K562 (cell line): Measurements from ENCODE around the gene CDKN1C. TPM values are rescaled to one million over a fixed set of nuclear protein-coding genes. Genes with fewer than 3 reads are reported as not detected.
A peak's percentile ranks its signal among the peaks of the same experiment; 100 is the strongest.

ENCODE experiments used
- ATF3 ChIP-seq, 2 experiments: fragments of 450-650 bp in 1 of 2; sonication (generic) in 1 of 2; formaldehyde crosslinking in 1 of 2; IDR thresholded peaks in 1 of 2; conservative IDR thresholded peaks in 1 of 2; 2 replicates each; pipeline versions ENCODE4 v1.6.1 to v1.8.1; 2016 to 2023; ENCODE audit warnings: mild to moderate bottlenecking in 2 of 2, moderate library complexity in 2 of 2, inconsistent platforms in 1 of 2, missing genetic modification reagents in 1 of 2
- BCOR ChIP-seq: fragments of 450-650 bp; IDR thresholded peaks from 2 replicates; pipeline ENCODE4 v1.6.1; 2016
- BMI1 ChIP-seq: fragments of 150-350 bp; IDR thresholded peaks from 2 replicates; pipeline ENCODE4 v1.6.1; 2014; ENCODE audit warnings: low read length
- CTCFL ChIP-seq: IDR thresholded peaks from 2 replicates; pipeline ENCODE4 v1.6.1; 2011; ENCODE audit warnings: borderline replicate concordance, low read depth, mild to moderate bottlenecking, moderate library complexity, low read length; ENCODE audit not compliant: insufficient read depth, poor library complexity, severe bottlenecking
- ESRRA ChIP-seq: fragments of 450-650 bp; IDR thresholded peaks from 2 replicates; pipeline ENCODE4 v1.6.1; 2014; ENCODE audit warnings: low read depth, mild to moderate bottlenecking, moderate library complexity, borderline replicate concordance
- FOS ChIP-seq: IDR thresholded peaks from 3 replicates; pipeline ENCODE4 v1.6.1; 2011; ENCODE audit not compliant: insufficient read length; ENCODE audit errors: extremely low read depth
- JUN ChIP-seq, 2 experiments: sonication (generic) in 1 of 2; formaldehyde crosslinking in 1 of 2; IDR thresholded peaks; 2 replicates each; pipeline versions ENCODE4 v1.6.1 to v1.8.0; 2012 to 2022; ENCODE audit warnings: borderline replicate concordance in 2 of 2, mild to moderate bottlenecking in 2 of 2, improper control_type of control experiment in 1 of 2, low read depth in 1 of 2, low read length in 1 of 2, missing genetic modification reagents in 1 of 2
- KLF1 ChIP-seq: fragments of 450-650 bp; IDR thresholded peaks from 2 replicates; pipeline ENCODE4 v1.6.1; 2016; ENCODE audit warnings: missing genetic modification characterization, missing compliant biosample characterization
- KLF10 ChIP-seq: fragments of 250-450 bp; sonication (Bioruptor Pico); IDR thresholded peaks from 2 replicates; pipeline ENCODE4 v1.6.1; 2021; ENCODE audit warnings: matching md5 sums
- NBN ChIP-seq: fragments of 450-650 bp; IDR thresholded peaks from 2 replicates; pipeline ENCODE4 v1.6.1; 2016; ENCODE audit warnings: low read depth, mild to moderate bottlenecking
- NFXL1 ChIP-seq: fragments of 450-650 bp; formaldehyde crosslinking; IDR thresholded peaks from 2 replicates; pipeline ENCODE4 v1.4.0; 2021; ENCODE audit warnings: mild to moderate bottlenecking
- NR3C1 ChIP-seq: sonication (generic); formaldehyde crosslinking; IDR thresholded peaks from 2 replicates; pipeline ENCODE4 v1.8.1; 2022; ENCODE audit warnings: missing genetic modification reagents
- SAFB ChIP-seq: fragments of 200-400 bp; formaldehyde crosslinking; IDR thresholded peaks from 2 replicates; pipeline ENCODE4 v1.6.1; 2017; ENCODE audit warnings: low read depth, low read length, borderline replicate concordance
- SNIP1 ChIP-seq: fragments of 450-650 bp; IDR thresholded peaks from 2 replicates; pipeline ENCODE4 v1.7.1; 2017; ENCODE audit warnings: low read depth, mild to moderate bottlenecking
- SP2 ChIP-seq: IDR thresholded peaks from 2 replicates; pipeline ENCODE4 v1.6.1; 2011; ENCODE audit warnings: mild to moderate bottlenecking, low read depth, low read length, moderate library complexity; ENCODE audit not compliant: poor library complexity, severe bottlenecking; ENCODE audit errors: extremely low read depth
- SRSF7 ChIP-seq: fragments of 200-400 bp; formaldehyde crosslinking; optimal IDR thresholded peaks from 2 replicates; pipeline ENCODE3; 2017; ENCODE audit warnings: mild to moderate bottlenecking, low read depth, low read length
- TAF1 ChIP-seq: IDR thresholded peaks from 2 replicates; pipeline ENCODE4 v1.6.1; 2011; ENCODE audit warnings: mild to moderate bottlenecking, low read length, moderate library complexity; ENCODE audit not compliant: insufficient read depth, control insufficient read depth, severe bottlenecking; ENCODE audit errors: extremely low read depth
- TBL1XR1 ChIP-seq, 2 experiments: IDR thresholded peaks; 2 replicates each; pipeline ENCODE4 v1.6.1; 2012; ENCODE audit warnings: improper control_type of control experiment in 2 of 2, low read length in 2 of 2, mild to moderate bottlenecking in 1 of 2
- ZNF282 ChIP-seq: sonication (generic); formaldehyde crosslinking; IDR thresholded peaks from 2 replicates; pipeline ENCODE4 v1.8.1; 2023; ENCODE audit warnings: missing genetic modification reagents
- ZSCAN32 ChIP-seq: fragments of 450-650 bp; formaldehyde crosslinking; IDR thresholded peaks from 2 replicates; pipeline ENCODE4 v1.4.0; 2020; ENCODE audit warnings: mild to moderate bottlenecking, moderate library complexity
- polyA plus RNA-seq, 8 experiments: library from polyadenylated mRNA; depleted of rRNA in 4 of 8; stranded (reverse) in 5 of 8; unstranded in 3 of 8; fragments of >200 nt; fragmentation: Nextera tagmentation in 2 of 8; fragmentation: Illumina TruSeq in 1 of 8; extraction: Ambion mirVana in 2 of 8; extraction: Trizol in 1 of 8; gene quantifications; 2 replicates each; pipeline versions ENCODE4 v1.2.1 to v1.2.3, GENCODE V29; 2011 to 2014; ENCODE audit warnings: inconsistent platforms in 1 of 8, missing spikeins in 1 of 8
- total RNA-seq, 7 experiments: library from RNA; depleted of rRNA in 6 of 7; stranded (reverse); fragments of >200 nt in 6 of 7; fragmentation: Illumina TruSeq in 2 of 7; extraction: Trizol in 2 of 7; gene quantifications; 2 replicates each; pipeline versions ENCODE4 v1.2.1 to v1.2.3, GENCODE V29; 2011 to 2021; ENCODE audit warnings: low replicate concordance in 1 of 7
- TF ChIP-seq, protein P1 (sequence below): fragments of 200-800 bp; sonication (Bioruptor generic); IDR thresholded peaks from 2 replicates; pipeline ENCODE4 v1.6.1; 2017; ENCODE audit warnings: missing genetic modification characterization, missing compliant biosample characterization
- TF ChIP-seq, protein P2 (sequence below): fragments of 450-650 bp; conservative IDR thresholded peaks from 2 replicates; pipeline ENCODE4 v1.6.1; 2016; ENCODE audit warnings: missing genetic modification characterization, low read depth, mild to moderate bottlenecking, missing compliant biosample characterization, moderate library complexity

Gene CDKN1C
- total and polyA plus RNA-seq, 9 of the 15 experiments (the other 6 are each of a cell fraction or from before 2014, with no cell fraction given): 2.8 to 21.1 (median 9.3) TPM

DNA sequence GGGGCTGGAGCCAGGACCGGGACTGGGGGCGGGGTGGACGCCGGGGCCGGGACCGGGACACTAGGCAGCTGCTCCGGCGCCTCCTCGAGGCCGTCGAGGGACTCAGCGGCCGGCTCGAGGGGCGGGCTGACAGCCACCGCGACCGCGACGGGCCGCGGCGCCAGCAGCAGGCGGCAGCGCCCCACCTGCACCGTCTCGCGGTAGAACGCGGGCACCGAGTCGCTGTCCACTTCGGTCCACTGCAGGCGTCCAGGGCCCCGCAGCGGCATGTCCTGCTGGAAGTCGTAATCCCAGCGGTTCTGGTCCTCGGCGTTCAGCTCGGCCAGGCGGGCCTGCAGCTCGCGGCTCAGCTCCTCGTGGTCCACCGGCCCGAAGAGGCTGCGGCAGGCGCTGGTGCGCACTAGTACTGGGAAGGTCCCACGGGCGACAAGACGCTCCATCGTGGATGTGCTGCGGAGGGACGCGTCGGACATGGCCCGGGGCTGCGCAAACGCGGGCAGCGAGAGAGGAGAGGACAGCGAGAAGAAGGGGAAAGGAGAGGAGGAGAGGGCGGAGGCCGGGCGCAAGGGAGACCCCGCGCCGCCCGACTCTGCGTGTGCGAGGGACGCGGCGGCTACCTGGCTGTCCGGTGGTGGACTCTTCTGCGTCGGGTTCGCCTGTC, 428 bp downstream of the CDKN1C start (continued):
- no peak for TF ChIP-seq ATF3 (IDR thresholded peaks at IDR 0.05)
- peak; percentile 49; the same call in 1 of the 2 replicates for TF ChIP-seq ATF3 (CRISPR knock-in tag; conservative IDR thresholded peaks at IDR 0.05)
- peak; percentile 87; the same call in 1 of the 2 replicates for TF ChIP-seq ZNF282 (CRISPR knock-in tag)
- no peak for TF ChIP-seq NBN
- TF ChIP-seq JUN (IDR thresholded peaks at IDR 0.05; ENCODE audit: borderline replicate concordance, low read depth, low read length): peak; percentile 43; the same call in 1 of the 2 replicates
- peak; percentile 91; the same call in 1 of the 2 replicates for TF ChIP-seq JUN (CRISPR knock-in tag; IDR thresholded peaks at IDR 0.05; ENCODE audit: borderline replicate concordance)
- TF ChIP-seq SAFB: peak; percentile 70; the same call in 1 of the 2 replicates
- no peak for TF ChIP-seq KLF10 (CRISPR knock-in tag)
- no peak for TF ChIP-seq NFXL1
- no peak for TF ChIP-seq SNIP1
- no peak for TF ChIP-seq FOS
- TF ChIP-seq BCOR: peak; percentile 73
- peak; percentile 24; the same call in 1 of the 2 replicates for TF ChIP-seq ESRRA
- TF ChIP-seq SRSF7: peak; percentile 51
- TF ChIP-seq CTCFL: peak; percentile 18
- TF ChIP-seq, protein P1, sequence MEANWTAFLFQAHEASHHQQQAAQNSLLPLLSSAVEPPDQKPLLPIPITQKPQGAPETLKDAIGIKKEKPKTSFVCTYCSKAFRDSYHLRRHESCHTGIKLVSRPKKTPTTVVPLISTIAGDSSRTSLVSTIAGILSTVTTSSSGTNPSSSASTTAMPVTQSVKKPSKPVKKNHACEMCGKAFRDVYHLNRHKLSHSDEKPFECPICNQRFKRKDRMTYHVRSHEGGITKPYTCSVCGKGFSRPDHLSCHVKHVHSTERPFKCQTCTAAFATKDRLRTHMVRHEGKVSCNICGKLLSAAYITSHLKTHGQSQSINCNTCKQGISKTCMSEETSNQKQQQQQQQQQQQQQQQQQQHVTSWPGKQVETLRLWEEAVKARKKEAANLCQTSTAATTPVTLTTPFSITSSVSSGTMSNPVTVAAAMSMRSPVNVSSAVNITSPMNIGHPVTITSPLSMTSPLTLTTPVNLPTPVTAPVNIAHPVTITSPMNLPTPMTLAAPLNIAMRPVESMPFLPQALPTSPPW (CRISPR knock-in tag): no peak
- TF ChIP-seq ZSCAN32 (CRISPR knock-in tag): no peak
- peak; percentile 94 for TF ChIP-seq NR3C1 (CRISPR knock-in tag)
- TF ChIP-seq BMI1: no peak
- TF ChIP-seq, protein P2, sequence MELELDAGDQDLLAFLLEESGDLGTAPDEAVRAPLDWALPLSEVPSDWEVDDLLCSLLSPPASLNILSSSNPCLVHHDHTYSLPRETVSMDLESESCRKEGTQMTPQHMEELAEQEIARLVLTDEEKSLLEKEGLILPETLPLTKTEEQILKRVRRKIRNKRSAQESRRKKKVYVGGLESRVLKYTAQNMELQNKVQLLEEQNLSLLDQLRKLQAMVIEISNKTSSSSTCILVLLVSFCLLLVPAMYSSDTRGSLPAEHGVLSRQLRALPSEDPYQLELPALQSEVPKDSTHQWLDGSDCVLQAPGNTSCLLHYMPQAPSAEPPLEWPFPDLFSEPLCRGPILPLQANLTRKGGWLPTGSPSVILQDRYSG (tag): no peak
- TF ChIP-seq TAF1: no peak
- no peak for TF ChIP-seq KLF1 (tag)
- TF ChIP-seq SP2: no peak
- TF ChIP-seq TBL1XR1 (IDR thresholded peaks at IDR 0.05; ENCODE audit: low read length in 2 of 2): no peak
